Glutamatergic neuron (in vitro differentiated cells): ENCODE measurements around the gene TMC1. TPM values are rescaled to one million over a fixed set of nuclear protein-coding genes. Genes with fewer than 3 reads are reported as not detected.

Source experiments
- DNase-seq: peaks from one replicate; pipeline ENCODE4 v3.0.0; 2022
- H3K27ac Mint-ChIP-seq: one replicate; pipeline ENCODE4 v1.8.0; 2020; ENCODE audit warnings: mild to moderate bottlenecking, mixed read lengths, inconsistent platforms; ENCODE audit not compliant: unreplicated experiment
- H3K27me3 Mint-ChIP-seq: one replicate; pipeline ENCODE4 v1.8.0; 2020; ENCODE audit warnings: mild to moderate bottlenecking, moderate library complexity, mixed read lengths, inconsistent platforms; ENCODE audit not compliant: unreplicated experiment
- H3K36me3 Mint-ChIP-seq: one replicate; pipeline ENCODE4 v1.8.0; 2020; ENCODE audit warnings: mild to moderate bottlenecking, mixed read lengths, inconsistent platforms; ENCODE audit not compliant: unreplicated experiment
- H3K4me1 Mint-ChIP-seq: one replicate; pipeline ENCODE4 v1.8.0; 2020; ENCODE audit warnings: mild to moderate bottlenecking, low read depth, mixed read lengths, inconsistent platforms; ENCODE audit not compliant: unreplicated experiment
- H3K4me3 Mint-ChIP-seq: one replicate; pipeline ENCODE4 v1.8.0; 2020; ENCODE audit warnings: mild to moderate bottlenecking, mixed read lengths, inconsistent platforms; ENCODE audit not compliant: unreplicated experiment
- H3K9me3 Mint-ChIP-seq: one replicate; pipeline ENCODE4 v1.8.0; 2020; ENCODE audit warnings: mild to moderate bottlenecking, moderate library complexity, mixed read lengths, inconsistent platforms; ENCODE audit not compliant: unreplicated experiment
- total RNA-seq: library from RNA; stranded (reverse); fragmentation: NEBNext Ultra II Directional; extraction: Animal tissue kit (Norgen Biotek cat#: 25700); gene quantifications from one replicate; pipeline ENCODE4 v1.2.1, GENCODE V29; 2021; ENCODE audit not compliant: unreplicated experiment
- TF ChIP-seq, protein P1 (sequence below): fragments of 200-600 bp; sonication (generic); IDR thresholded peaks from one replicate; pipeline ENCODE4 v1.5.0; 2021; ENCODE audit not compliant: partially characterized antibody, unreplicated experiment

TMC1 gene
- total RNA-seq, 1 donor from 2014 or later: not detected

DNA sequence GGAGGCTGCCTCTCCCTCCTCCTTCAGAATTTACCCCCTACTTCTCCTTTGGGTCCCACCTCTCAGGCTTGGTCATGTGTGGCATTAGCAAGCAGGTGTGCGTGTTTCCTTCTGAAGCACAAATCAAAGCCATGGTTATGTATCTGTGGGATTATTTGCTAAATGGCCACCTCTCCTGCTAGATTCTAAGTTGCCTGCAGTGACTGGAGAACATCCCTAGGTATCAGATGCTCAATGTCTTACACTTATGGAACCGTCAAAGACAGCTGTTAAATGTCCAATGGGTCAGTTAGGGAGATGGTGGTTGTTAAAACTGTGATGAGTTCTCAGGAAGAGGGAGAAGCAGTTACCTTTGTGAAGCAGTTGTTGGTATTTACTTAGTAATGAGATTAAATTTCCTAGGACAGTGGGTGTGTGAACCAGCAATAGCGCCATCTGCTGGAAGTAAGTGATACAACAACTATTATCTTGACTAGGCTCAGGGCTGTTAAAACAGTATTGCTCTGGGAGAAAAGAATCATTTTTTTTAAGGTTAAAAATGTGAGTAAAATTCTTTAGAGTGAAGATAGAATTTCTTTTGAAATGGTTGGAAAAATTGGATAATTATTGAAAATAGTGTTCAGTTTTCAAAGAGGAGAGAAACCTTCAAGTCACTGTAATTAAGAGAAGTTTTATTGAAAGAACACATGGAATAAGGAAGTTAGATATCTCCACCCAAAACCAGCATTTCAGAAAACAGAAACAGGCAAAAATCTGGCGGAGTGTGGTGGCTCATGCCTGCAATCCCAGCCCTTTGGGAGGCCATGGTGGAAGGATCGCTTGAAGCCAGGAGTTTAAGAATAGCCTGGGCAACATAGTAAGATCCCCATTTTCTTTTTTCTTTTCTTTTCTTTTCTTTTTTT is 71.3 kb downstream of the TMC1 start:
- H3K27ac Mint-ChIP-seq: no peak overlapping the region
- no peaks in the 10 kb centered on the region for H3K36me3 Mint-ChIP-seq
- H3K4me3 Mint-ChIP-seq: no peak overlapping the region
- TF ChIP-seq, protein P1, sequence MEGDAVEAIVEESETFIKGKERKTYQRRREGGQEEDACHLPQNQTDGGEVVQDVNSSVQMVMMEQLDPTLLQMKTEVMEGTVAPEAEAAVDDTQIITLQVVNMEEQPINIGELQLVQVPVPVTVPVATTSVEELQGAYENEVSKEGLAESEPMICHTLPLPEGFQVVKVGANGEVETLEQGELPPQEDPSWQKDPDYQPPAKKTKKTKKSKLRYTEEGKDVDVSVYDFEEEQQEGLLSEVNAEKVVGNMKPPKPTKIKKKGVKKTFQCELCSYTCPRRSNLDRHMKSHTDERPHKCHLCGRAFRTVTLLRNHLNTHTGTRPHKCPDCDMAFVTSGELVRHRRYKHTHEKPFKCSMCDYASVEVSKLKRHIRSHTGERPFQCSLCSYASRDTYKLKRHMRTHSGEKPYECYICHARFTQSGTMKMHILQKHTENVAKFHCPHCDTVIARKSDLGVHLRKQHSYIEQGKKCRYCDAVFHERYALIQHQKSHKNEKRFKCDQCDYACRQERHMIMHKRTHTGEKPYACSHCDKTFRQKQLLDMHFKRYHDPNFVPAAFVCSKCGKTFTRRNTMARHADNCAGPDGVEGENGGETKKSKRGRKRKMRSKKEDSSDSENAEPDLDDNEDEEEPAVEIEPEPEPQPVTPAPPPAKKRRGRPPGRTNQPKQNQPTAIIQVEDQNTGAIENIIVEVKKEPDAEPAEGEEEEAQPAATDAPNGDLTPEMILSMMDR: peak; percentile 90
- H3K9me3 Mint-ChIP-seq: peaks cover 3% of the 10 kb centered on the region
- peaks cover 1% of the 10 kb centered on the region for H3K27me3 Mint-ChIP-seq
- peaks cover 7% of the 10 kb centered on the region for H3K4me1 Mint-ChIP-seq
- no peak for DNase-seq

DNA sequence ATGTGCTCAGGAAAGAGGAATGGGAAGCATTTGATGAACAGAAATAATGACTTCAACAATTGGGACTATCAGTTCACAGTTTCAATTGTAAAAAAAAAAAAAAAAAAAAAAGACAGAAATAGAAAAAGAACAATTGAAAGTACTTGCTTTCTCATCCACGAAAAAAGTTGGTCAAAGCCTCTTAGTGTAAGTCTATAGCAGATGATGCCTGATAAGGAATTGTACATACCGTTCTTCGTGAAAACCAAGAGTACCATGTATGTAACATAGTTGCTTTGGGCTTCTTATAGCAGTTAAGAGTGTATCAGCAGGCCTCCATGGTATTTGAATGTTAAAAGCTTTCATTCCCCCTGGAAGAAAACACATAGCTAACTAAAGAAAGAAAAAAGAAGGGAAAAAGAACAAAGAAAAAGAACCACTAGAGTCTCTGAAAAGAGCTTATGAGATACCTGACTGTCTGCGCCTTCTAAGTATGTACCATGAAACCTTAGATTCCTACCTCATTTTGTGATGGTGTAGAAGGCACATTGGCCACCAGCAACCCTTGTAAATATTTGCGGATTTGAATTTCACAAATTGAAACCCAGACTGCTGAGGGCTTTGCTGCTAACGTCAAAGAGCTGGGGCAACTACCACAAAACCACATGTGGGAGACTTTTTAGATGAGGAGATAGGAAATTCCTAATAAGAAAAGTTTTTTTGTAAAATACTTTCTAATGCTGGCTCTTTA is 75.2 kb downstream of the TMC1 start:
- no peaks in the 10 kb centered on the region for H3K9me3 Mint-ChIP-seq
- TF ChIP-seq, protein P1: no peak

DNA sequence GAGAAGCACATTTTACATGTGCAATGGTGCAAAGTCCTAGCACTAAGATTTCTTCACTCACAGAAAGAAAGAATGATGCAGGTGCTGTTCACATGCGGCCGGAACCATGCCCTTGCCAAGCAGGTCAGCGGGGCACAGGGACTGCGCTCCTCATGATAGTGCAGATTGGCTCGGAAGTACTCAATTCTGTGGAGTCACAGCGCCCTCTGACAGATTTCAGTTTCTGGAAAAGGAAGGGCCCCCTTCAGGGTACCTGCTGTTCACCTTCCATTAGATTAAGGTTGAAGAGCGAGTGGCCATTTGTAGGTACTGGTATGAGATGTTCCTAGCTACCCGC is 75.7 kb downstream of the TMC1 start:
- Mint-ChIP-seq H3K36me3 (no peaks in the 10 kb centered on the region), H3K9me3 (no peaks in the 10 kb centered on the region), H3K4me3 (no peak overlapping the region), H3K27me3 (no peaks in the 10 kb centered on the region), H3K27ac (no peak overlapping the region), H3K4me1 (no peaks in the 10 kb centered on the region)
- TF ChIP-seq, protein P1: no peak
- no peak for DNase-seq

More for the DNA sequence above, 75.2 kb downstream of the TMC1 start:
- Mint-ChIP-seq H3K4me1 (no peaks in the 10 kb centered on the region), H3K36me3 (no peaks in the 10 kb centered on the region), H3K4me3 (no peak overlapping the region), H3K27me3 (no peaks in the 10 kb centered on the region), H3K27ac (no peak overlapping the region)
- DNase-seq: no peak

DNA sequence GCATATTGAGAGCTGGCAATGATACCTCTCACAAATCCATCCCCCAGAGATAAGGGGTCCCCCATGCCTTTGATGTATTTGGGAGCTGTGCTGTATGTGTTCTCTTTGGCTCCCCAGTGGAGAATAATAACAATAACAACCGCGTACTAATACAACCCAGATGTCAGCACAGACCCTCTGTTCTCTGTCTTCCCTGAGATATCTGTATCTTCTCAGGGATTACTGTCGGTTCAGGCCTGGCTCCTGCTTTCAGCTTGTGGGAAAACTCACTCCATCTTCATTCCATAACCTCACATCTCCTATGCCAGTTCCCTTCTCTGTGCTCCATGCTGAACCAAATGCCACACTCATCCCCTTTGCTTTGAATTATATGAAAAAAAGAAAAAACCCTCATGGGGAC is 76.2 kb downstream of the TMC1 start:
- H3K9me3 Mint-ChIP-seq: no peaks in the 10 kb centered on the region
- H3K4me1 Mint-ChIP-seq: no peaks in the 10 kb centered on the region
- no peaks in the 10 kb centered on the region for H3K27me3 Mint-ChIP-seq
- H3K4me3 Mint-ChIP-seq: no peak overlapping the region
- DNase-seq: no peak
- TF ChIP-seq, protein P1: no peak
- H3K36me3 Mint-ChIP-seq: no peaks in the 10 kb centered on the region
- H3K27ac Mint-ChIP-seq: no peak overlapping the region

DNA sequence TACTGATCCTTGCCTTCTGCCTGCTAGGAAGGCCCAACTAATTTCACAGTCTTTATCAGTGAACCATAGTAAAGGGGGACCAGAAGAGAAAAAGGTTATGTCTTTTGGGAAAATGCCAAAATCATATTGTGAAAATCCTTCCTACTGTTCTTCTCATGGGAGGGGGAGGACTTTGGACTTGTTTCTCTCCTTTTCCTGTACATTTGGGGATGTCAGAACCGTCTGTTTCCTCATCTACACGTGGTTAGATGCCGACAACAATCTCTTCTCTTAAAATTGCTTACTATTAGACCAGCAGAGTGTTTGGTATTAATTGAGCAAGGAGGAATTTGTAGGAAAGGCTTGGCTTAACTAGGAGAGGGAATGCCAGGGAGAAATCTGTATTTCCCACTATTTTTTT is 77.2 kb downstream of the TMC1 start:
- Mint-ChIP-seq H3K27ac (no peak overlapping the region), H3K27me3 (no peaks in the 10 kb centered on the region), H3K36me3 (no peaks in the 10 kb centered on the region), H3K4me1 (no peaks in the 10 kb centered on the region), H3K4me3 (no peak overlapping the region), H3K9me3 (no peaks in the 10 kb centered on the region)
- no peak for DNase-seq
- TF ChIP-seq, protein P1: no peak
